GM19395 (cell line): ENCODE measurements around the gene CNTN2.

ENCODE experiments used
- ATAC-seq: cut with Tn5 transposase; IDR thresholded peaks from one replicate; pipeline ENCODE4 v1.9.1; 2021; ENCODE audit warnings: mild to moderate bottlenecking, moderate library complexity; ENCODE audit not compliant: unreplicated experiment

CNTN2 gene

DNA sequence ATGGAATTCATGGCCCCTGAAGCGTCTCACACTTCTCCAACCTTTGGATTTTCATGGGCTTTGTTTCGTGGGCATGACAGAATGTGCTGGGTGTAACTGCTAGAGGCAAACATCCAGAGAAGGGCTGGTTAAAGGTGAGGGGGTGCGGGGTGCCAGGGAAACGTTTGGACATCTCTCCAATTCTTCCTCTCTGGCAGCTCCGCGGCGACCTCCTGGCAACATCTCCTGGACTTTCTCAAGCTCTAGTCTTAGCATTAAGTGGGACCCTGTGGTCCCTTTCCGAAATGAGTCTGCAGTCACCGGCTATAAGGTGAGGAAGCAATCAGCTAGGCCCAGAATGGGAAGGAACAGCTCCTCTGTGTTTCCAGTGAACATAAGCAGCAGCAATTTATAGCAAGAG lies 29.3 kb downstream of the CNTN2 start:
- no peak for ATAC-seq

DNA sequence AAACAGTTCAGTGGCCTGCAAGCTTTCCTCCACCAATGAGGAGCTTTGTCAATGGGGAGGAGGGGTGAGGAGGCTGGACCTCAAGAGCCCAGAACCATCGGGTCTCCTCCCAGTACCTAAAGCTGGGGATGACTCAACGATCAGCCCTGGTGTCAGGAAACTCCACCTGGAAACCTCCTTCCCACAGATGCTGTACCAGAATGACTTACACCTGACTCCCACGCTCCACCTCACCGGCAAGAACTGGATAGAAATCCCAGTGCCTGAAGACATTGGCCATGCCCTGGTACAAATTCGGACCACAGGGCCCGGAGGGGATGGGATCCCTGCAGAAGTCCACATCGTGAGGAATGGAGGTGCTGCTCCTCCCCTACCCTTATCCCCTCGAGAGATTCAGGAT lies 29.9 kb downstream of the CNTN2 start:
- ATAC-seq: no peak

DNA sequence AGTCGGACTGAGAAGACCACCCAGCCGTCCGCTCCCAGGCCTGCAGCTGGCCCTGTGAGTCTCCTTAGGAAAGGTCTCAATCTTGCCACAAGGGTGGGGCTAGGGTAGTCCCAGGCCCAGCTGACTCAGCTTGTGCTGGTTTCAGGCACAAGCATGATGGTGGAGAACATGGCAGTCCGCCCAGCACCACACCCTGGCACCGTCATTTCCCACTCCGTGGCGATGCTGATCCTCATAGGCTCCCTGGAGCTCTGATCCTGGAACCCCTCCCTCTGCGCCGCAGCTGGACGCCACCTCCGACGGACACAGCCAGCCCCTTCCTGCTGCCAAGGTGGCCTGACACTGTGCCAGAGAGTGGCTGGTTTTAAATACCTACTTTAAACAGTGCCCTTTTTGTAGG lies 30.5 kb downstream of the CNTN2 start:
- ATAC-seq: no peak

DNA sequence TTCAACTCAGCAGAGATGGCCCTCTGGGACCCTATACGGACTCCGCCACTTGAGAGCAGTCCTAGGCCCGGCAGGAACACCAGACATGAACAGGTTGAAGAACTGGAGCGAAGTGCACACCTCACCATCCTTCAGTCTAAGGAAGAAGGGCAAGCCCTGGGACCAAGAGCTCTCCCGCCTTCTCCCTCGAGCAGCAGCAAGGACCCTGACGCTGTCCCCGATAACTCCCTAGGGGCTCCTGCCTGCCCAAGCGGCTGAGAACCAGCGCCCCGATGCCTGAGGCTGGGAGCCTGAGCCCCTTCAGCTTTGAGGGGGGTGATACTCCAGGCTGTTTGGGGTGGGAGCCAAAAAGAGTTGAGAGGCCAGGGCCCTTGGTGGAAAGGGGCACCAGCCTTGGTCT lies 31.1 kb downstream of the CNTN2 start:
- ATAC-seq: no peak

DNA sequence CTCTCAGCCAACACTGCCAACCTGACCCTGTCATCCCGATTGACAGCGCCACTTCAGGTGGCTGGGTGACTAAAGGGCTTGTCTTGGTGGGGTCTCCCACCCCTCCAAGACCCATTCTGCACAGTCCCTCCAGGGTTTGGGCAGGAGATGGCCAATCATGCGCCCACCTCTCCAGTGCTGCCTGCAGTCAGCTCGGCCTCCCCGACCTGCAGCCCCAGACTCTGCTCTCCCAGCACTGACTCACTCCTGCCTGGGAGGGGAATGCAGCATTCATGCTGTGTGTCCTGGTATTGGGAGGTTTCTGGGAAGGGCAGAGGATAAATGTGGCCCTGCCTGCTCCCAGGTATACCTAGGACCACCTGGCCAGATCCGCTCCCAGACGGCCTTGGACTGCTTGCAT lies 31.5 kb downstream of the CNTN2 start:
- no peak for ATAC-seq

DNA sequence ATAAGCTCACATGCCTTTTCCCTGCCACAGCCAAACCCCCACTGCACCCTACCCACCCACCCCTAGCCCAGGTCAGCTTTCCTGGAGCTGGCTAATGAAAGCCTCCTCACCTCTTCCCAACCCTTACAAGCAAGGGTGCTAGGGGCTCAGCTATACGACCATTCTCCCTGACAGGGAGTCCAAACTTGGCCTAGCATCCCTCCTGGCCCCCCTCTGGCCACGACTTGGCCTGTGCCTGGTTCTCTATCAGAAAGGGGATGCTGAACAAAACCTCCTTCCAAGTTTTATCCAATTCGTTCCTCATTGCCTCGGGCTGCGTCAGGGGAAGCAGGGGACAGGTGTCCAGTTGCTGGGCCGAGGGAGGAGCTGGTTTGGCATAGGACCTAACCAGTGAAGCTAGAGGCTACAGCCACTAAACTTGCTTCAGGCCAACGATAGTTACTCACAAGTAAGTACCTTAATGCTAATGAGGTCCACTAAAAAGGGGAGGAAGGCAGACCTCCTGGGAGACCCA lies 32.7 kb downstream of the CNTN2 start:
- ATAC-seq: no peak

DNA sequence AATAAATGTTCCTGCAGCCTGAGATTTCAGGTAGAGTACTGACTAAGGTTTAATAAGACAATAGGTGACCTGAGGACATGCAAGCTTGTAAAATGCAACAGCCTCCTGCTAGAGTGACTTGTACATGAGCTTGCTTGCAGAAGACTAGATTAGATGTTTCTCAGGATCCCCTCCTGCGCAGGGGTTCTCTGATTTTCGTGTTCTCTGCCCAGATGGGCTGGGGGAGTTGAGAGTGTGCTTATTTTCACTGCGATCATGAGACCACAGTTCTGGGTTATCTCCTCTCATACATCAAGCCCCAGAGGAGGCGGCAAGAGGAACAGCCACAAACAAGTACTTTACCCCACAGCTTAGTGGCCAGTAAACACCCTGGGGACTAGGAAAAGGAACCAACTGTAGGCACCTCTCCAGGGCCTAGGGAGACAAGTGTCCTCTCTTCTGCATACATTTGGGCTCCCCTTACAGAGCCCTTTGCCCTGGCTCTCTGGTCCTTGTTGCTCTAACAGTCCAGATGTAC lies 33.3 kb downstream of the CNTN2 start:
- ATAC-seq: no peak

DNA sequence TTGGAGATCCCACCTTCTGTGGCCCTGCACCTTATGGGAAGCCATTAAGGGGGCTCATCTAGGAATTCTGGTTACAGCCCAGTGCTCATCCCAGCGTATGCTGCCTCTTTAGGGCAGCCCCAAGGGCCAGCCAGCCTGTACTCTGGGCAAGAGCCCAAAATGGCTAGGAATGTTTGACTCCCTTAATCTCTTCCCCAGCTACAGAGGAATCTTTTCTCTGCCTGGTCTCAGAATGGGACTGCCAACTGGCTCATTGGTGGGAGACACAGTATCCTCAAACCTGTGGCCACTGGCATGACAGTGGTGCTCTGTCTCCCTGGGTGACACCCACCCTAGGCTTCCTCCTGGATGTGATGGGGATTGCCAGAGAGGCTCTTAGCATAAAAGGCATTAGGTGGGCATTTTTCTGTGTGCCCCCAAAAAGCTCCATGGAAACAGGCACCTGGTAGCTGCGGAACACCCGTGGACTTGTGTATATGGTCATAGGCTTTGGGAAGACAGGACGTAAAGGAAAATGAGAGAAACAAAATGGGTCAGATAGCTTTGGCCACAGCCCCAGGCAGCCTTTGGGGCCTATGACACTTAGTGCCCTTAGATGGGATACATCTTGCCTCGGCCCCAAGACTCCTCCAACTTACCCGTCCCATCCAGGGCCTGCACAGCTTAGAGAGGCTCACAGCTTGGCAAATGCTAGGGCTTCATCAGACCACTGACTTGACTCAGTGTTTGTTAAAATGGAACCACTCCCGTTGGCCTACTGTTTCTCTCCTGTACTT lies 34.3 kb downstream of the CNTN2 start:
- ATAC-seq: no peak

DNA sequence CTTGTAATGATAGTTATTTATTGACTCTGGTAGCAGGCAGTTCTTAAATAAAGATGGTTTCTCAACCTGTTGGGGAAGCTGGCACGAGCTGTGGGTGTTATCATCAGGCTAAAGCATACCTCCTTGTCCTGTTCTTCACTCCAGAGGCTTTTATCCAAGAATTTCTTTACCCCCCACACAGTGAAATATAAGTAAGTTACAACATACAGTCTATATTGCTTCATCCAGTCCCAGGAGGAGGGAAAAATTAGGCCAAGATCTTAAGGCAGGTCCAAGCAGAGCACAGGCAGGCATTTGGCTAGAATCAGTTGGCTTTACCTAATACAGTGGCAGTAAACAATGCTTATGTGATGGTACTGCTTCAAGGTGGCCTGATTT lies 34.9 kb downstream of the CNTN2 start:
- no peak for ATAC-seq

DNA sequence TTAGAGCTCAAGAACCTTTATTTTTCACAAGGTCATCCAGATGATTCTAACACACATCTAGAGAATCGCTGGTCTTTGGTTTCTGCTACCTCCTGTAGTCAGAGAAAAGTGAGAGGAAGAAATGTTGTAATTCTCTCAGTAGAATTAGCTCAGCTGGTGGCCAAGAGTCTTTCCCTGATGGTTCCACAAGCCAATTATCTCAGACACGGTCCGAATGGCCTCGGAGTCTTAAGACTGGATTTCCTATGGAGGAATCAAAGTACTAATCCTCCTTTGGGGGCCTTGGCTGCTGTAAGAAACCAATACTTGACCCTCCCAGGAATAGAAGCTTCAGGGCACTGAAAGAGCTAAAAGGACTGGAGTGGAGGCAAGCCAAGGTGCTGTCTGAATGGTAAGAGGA lies 39.4 kb downstream of the CNTN2 start:
- ATAC-seq: no peak

DNA sequence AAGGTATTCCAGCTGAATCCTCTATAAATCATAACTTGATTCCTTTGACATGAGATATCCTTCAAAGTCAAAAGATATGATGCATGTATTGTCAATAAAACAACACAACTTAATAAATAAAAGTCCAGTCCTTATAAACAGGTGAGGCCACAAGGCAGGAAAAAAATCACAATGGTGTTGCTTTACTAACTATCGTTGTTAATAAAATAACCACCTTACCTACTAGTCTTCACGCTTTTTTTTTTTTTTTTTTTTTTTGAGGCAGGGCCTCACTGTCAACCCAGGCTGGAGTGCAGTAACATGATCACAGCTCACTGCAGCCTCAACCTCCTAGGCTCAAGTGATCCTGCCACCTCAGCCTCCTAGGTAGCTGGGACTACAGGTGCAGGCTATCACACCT lies 41.3 kb downstream of the CNTN2 start, which contains the start of gene TMEM81:
TSS of gene TMEM81 (minus strand) at position 101 of the 400 bp plus-strand sequence. CDS start 140 bp downstream, outside the sequence.
- no peak for ATAC-seq

DNA sequence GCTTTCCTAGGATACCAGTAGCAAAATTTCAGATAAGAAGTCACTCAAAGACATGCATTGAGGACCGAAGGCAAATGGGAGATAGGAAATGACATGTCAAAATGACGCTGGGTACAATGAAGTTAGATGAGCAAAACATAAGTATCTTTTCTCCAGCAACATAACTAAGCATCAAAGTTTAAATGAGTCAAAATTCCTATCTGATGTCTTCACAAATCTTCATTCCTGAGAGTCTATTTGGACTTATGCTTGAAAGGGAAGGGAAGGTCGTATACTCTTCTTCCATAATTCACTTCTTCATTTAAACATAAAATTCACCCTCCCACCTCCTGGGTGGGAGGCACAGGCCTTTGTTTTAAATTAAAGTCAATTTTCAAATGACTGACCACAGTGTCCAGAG lies 45.3 kb downstream of the CNTN2 start:
- ATAC-seq: no peak

DNA sequence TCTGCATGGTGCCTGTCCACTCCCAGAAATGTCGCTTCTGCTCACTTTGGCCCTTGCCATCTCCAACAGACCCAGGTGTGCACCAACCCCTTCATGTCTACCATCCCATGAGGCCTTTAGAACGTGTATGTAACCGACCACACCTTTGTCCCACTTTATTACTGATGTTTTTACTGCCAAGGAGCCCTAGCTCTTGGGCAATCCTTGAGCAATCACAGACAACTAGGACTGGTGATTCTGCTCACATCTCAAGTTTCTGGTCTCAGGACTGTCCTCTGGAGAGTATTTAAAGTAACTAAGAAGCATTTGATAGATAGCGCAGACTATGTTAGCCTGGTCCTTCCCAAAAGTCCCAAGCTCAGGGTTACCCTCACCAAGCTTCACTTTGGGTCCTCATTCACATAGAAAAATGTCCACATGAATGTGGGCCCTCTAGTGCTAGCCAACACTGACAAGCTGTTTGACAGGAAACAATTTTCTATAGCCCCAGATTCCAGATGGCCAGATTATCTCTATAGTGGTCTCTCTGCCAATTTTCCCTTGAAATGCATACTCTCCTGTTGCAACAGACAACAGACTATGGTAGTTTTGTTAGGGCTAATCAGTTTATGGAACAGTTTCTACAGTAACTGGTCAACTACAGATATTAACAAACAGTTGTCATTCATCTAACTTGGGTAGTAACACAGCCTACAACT lies 48.2 kb downstream of the CNTN2 start:
- no peak for ATAC-seq

DNA sequence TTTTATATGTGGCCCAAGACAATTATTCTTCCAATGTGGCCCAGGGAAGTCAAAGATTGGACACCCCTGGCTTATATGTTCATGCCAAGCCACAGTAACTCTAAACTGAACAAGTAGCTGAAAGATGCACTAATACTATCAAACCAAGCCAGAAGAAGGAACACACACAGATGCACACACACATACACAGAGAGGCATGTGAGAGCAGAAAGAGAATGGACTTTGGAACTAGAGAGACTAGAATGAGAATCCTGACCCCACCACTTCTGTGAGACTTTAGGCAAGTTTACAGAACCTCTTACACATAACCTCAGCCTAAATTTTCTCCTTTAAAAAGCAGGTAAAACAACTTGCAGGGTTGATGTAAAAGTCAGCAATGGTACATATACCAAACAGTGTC lies 52.4 kb downstream of the CNTN2 start:
- no peak for ATAC-seq

DNA sequence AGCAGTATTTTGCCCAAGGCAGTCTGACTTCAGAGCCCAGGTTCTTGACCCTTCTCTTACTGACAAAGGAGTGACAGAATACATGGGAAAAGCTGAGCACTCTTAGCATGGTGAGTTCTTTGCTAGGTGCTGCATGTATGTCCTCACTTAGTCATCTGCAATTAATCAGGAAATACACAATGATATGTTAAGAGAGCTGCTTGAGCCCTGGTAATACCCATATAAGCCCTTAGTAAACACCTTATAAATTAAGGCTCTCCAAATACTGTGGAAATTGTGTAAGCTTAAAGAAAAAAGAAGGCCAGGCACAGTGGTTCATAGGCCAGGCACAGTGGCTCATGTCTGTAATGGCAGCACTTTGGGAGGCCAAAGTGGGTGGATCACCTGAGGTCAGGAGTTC lies 55.2 kb downstream of the CNTN2 start:
- no peak for ATAC-seq

DNA sequence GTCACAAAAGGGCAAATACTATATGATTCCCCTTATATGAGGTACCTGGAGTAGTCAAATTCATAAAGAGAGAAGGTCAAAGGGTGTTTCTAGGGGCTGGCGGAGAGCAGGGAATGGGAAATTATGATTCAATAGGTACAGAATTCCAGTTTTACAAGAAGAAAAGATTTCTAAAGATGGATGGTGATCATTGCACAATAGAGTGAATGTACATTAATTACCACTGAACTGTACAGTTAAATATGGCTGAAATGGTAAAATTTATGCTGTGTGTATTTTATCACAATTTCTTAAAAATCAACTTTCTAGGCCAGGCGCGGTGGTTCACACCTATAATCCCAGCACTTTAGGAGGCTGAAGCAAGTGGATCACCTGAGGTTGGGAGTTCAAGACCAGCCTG lies 59.4 kb downstream of the CNTN2 start:
- no peak for ATAC-seq

DNA sequence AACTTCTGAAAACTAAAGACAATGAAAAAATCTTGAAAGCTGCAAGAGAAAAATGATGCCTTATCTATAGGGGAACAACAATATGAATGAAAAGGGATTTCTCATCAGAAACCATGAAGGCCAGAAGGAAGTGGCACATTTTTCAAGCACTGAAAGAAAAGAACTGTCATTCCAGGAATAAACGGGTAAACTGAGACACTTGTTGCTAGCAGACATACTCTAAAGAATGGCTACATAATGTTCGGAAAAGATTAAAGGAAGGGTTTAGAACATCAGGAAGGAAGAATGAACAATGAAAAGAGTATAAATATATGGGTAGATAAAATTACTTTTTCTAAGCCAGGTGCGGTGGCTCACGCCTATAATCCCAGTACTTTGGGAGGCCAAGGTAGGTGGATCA lies 64.3 kb downstream of the CNTN2 start:
- no peak for ATAC-seq

DNA sequence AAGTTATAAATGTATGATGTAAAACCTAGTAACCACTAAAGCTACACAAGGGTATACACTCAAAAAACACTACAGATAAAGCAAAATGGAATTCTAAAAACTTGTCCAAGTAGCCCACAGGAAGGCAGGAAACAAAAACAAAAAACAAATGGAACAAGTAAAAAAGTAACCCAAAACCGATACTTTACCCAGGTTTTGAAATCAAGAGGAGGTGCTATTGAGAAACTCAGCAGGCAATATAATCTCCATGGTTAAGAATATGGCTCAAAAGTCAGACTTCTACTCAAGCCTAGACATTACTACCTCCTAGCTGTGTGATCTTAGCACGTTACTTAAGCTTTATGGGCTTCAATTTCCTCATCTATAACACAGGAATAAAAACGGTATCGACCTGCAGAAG lies 65.5 kb downstream of the CNTN2 start:
- ATAC-seq: no peak

DNA sequence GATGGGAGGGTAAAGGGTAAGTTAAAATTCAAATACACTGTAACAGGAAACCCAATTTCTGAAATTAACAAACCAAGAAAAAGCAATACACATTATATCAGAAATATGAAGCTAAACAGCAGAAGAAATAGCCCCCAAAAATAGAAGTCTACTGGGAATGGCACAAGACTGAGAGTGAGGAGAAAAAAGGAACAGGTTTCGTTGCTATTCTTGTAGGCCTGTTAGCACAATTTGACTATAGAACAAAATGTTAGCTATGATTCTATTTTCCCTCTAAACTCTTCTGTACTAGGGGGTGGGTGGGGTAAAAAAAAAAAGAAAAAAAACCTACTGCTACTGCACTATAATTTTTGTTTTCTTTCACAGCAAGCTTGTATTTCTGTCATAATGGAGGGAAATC lies 66.3 kb downstream of the CNTN2 start:
- ATAC-seq: no peak

DNA sequence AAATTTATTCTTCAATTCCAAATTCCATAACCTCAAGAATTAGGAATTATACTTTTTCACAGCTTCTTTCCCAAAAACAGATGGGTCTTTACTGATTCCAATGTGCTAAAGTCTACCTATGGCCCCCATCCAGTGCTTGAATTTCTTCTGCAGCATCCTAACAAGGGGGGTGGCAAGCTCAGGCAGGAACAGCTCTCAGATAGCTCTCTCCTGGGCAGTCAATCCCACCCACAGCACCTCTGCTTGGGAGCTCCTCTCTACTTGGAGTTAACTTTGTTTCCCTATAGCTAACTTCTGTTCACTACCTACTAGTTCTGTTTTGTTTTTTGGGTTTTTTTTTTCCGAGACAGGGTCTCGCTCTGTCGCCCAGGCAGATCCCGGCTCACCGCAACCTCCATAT lies 66.7 kb downstream of the CNTN2 start:
- no peak for ATAC-seq

DNA sequence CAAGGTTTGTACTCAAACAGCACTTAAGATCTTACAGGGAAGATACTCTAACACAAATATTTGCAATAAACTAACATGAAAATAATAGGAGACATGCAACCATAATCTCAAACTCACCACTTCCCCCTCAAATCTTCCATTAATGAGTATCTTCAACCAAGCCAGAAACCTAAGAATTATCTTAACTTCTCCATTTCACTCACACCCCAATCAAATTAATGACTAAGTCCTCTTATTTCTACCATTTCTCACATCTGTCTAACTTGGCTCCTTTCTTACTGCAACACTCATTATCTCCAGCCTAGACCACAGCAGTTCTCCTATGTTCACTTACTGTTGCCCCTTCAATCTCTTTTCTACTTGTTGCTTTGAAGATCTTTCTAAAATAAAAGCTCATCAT lies 68.3 kb downstream of the CNTN2 start:
- no peak for ATAC-seq

DNA sequence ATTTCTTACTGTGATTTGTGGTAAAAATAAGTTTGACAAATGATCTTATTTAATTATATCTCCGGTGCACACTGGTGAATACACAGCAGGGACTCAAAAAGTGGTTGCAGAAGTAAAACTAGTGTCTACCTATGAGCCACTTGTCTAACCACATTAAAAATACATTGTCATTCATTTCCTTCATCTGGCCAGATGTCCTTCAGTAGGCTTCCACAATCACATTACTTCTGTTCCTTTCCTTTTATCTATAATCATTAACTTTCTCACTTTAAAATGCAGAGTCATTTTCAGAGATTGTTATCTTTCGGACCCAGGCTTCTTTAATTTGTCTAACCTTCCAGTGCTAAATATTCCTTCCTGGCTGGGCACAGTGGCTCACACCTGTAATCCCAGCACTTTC lies 75.7 kb downstream of the CNTN2 start:
- ATAC-seq: no peak
